NB4 (cell line): ENCODE measurements around the gene SNX19.

ENCODE experiments used
- DNase-seq: peaks from one replicate; pipeline ENCODE4 v3.0.0; 2010; ENCODE audit warnings: low read depth
- H3K4me3 ChIP-seq: one replicate; pipeline ENCODE4 v1.5.1; 2011; ENCODE audit warnings: mild to moderate bottlenecking, low read depth, low read length, moderate library complexity
- CTCF ChIP-seq: IDR thresholded peaks from one replicate; pipeline ENCODE4 v1.5.1; 2012; ENCODE audit warnings: low read depth, low read length
- MYC ChIP-seq: IDR thresholded peaks from 2 replicates; pipeline ENCODE4 v1.6.1; 2011; ENCODE audit warnings: low read depth, low read length
- POLR2A ChIP-seq: IDR thresholded peaks from 2 replicates; pipeline ENCODE4 v1.6.1; 2011; ENCODE audit warnings: mild to moderate bottlenecking; ENCODE audit not compliant: insufficient read length; ENCODE audit errors: extremely low read depth
- TF ChIP-seq, protein P1 (sequence below): IDR thresholded peaks from 2 replicates; pipeline ENCODE4 v1.6.1; 2011; ENCODE audit warnings: low read depth, low read length

The SNX19 gene

GRCh38 chr11:130874396-130874795 is 41.9 kb downstream of the SNX19 start:
- TF ChIP-seq POLR2A (no peak), CTCF (no peak), MYC (no peak)
- TF ChIP-seq, protein P1, sequence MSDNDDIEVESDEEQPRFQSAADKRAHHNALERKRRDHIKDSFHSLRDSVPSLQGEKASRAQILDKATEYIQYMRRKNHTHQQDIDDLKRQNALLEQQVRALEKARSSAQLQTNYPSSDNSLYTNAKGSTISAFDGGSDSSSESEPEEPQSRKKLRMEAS: no peak
- DNase-seq: no peak
- H3K4me3 ChIP-seq: no peak overlapping the region

- H3K4me3 ChIP-seq: no peak overlapping the region
- TF ChIP-seq CTCF (no peak), POLR2A (no peak), MYC (no peak)
- TF ChIP-seq, protein P1: no peak
- DNase-seq: no peak
Measured at GRCh38 chr11:130873761-130874160, 42.5 kb downstream of the SNX19 start.

- DNase-seq: no peak
- no peak overlapping the region for H3K4me3 ChIP-seq
- TF ChIP-seq MYC (no peak), POLR2A (no peak), CTCF (no peak)
- TF ChIP-seq, protein P1: no peak
Measured at GRCh38 chr11:130872981-130873380, 43.3 kb downstream of the SNX19 start.

GRCh38 chr11:130872513-130872912 is 43.8 kb downstream of the SNX19 start:
- TF ChIP-seq CTCF (no peak), MYC (no peak), POLR2A (no peak)
- TF ChIP-seq, protein P1: no peak
- no peak overlapping the region for H3K4me3 ChIP-seq
- no peak for DNase-seq

DNA sequence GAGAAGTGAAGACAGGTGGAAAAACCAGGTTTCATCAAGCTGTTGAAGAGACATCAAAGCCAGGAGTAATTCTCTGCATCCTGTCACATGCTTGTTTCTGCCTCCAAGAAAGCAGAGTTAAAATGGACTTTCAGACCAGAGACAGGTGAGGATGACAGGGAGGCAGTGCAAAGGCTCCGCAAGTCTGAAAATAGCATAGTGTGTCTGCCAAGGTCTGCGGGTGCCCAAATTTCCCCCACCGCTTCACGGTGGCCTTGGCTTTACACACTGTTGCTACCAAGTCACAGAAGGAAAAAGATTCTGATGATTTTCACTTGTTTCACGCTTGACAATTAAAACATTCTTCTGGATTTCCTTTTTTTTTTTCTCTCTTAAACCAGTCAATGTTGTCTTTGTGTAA is 44.2 kb downstream of the SNX19 start:
- H3K4me3 ChIP-seq: no peak overlapping the region
- no peak for DNase-seq
- TF ChIP-seq MYC (no peak), POLR2A (no peak), CTCF (no peak)
- TF ChIP-seq, protein P1: no peak

DNA sequence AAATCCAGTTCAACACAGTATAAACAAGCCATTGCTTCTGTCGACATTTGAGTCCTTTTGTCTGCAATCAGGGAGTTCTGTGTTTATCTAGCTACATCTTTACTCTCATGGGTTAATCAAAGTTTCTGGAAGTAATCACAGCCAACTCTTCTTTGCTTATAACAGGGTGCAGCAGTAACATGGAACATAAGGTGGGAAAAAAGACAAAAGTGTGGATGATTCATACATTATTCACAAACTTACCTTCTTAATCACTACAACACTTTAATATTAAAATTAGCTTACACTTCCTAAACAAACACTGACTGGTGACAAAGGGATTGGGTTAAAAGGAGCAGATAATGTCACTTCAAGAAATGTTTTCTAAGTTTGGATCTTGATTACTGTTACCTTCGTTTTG is 44.7 kb downstream of the SNX19 start:
- TF ChIP-seq, protein P1: no peak
- TF ChIP-seq MYC (no peak), CTCF (no peak)
- DNase-seq: no peak

More for the DNA sequence above, 44.7 kb downstream of the SNX19 start:
- no peak overlapping the region for H3K4me3 ChIP-seq
